K562 (cell line): ENCODE results near the gene NAA10. TPM values are rescaled to one million over a fixed set of nuclear protein-coding genes. Genes with fewer than 3 reads are reported as not detected.

Experiments
- ATF2 ChIP-seq: sonication (generic); formaldehyde crosslinking; IDR thresholded peaks from 2 replicates; pipeline ENCODE4 v1.8.1; 2022; ENCODE audit warnings: missing genetic modification reagents
- BCLAF1 ChIP-seq, 2 experiments: fragments of 450-650 bp in 1 of 2; IDR thresholded peaks; 2 replicates each; pipeline ENCODE4 v1.6.1; 2011 to 2017; ENCODE audit warnings: low read depth in 2 of 2, antibody characterized with exemption in 1 of 2, borderline replicate concordance in 1 of 2, low read length in 1 of 2, mild to moderate bottlenecking in 1 of 2, mixed read lengths in 1 of 2; ENCODE audit not compliant: control insufficient read depth in 1 of 2
- ETV6 ChIP-seq, 3 experiments: fragments of 150-350 bp in 1 of 3; sonication (generic) in 1 of 3; formaldehyde crosslinking in 1 of 3; IDR thresholded peaks; 2 replicates each; pipeline versions ENCODE4 v1.6.1 to v1.8.0; 2014 to 2022; ENCODE audit warnings: borderline replicate concordance in 2 of 3, low read depth in 2 of 3, antibody characterized with exemption in 1 of 3, low read length in 1 of 3, mild to moderate bottlenecking in 1 of 3, missing genetic modification reagents in 1 of 3
- HLTF ChIP-seq: fragments of 450-650 bp; IDR thresholded peaks from 2 replicates; pipeline ENCODE4 v1.6.1; 2016
- HNRNPUL1 ChIP-seq: fragments of 200-400 bp; formaldehyde crosslinking; IDR thresholded peaks from 2 replicates; pipeline ENCODE4 v1.6.1; 2017; ENCODE audit warnings: low read length
- KDM1A ChIP-seq, 2 experiments: fragments of 450-650 bp; IDR thresholded peaks; 2 replicates each; pipeline ENCODE4 v1.6.1; 2016; ENCODE audit warnings: mild to moderate bottlenecking in 2 of 2
- KLF13 ChIP-seq: fragments of 450-650 bp; IDR thresholded peaks from 2 replicates; pipeline ENCODE4 v1.6.1; 2016; ENCODE audit warnings: missing genetic modification characterization, low read depth, mild to moderate bottlenecking, missing compliant biosample characterization, moderate library complexity, borderline replicate concordance
- MYC ChIP-seq, 2 experiments: fragments of 250-450 bp in 1 of 2; sonication (Bioruptor Pico) in 1 of 2; IDR thresholded peaks; 2 replicates each; pipeline versions ENCODE4 v1.5.1 to v1.6.1; 2012 to 2021; ENCODE audit warnings: low read depth in 2 of 2, borderline replicate concordance in 1 of 2, improper control_type of control experiment in 1 of 2, low read length in 1 of 2, mild to moderate bottlenecking in 1 of 2, moderate library complexity in 1 of 2
- RBM15 ChIP-seq: fragments of 200-400 bp; formaldehyde crosslinking; IDR thresholded peaks from 2 replicates; pipeline ENCODE4 v1.6.1; 2018; ENCODE audit warnings: mild to moderate bottlenecking, low read length, moderate library complexity; ENCODE audit not compliant: insufficient read depth
- RCOR1 ChIP-seq, 2 experiments: IDR thresholded peaks; 2 replicates each; pipeline ENCODE4 v1.6.1; 2012; ENCODE audit warnings: low read depth in 2 of 2, low read length in 2 of 2, borderline replicate concordance in 1 of 2, improper control_type of control experiment in 1 of 2
- TSC22D4 ChIP-seq: fragments of 450-650 bp; IDR thresholded peaks from 2 replicates; pipeline ENCODE4 v1.6.1; 2016; ENCODE audit warnings: missing genetic modification characterization, missing biosample characterization, control low read depth
- TSHZ1 ChIP-seq: fragments of 250-450 bp; sonication (Bioruptor Pico); IDR thresholded peaks from 2 replicates; pipeline ENCODE4 v1.4.0; 2020; ENCODE audit warnings: mild to moderate bottlenecking, moderate library complexity
- YY1 ChIP-seq, 3 experiments: IDR thresholded peaks; 2 replicates each; pipeline ENCODE4 v1.6.1; 2011; ENCODE audit warnings: low read length in 2 of 3, mild to moderate bottlenecking in 2 of 3, moderate library complexity in 2 of 3, borderline replicate concordance in 1 of 3, control low read depth in 1 of 3, low read depth in 1 of 3; ENCODE audit not compliant: insufficient read depth in 3 of 3, insufficient replicate concordance in 2 of 3, control insufficient read depth in 1 of 3, insufficient read length in 1 of 3; ENCODE audit errors: extremely low read depth in 1 of 3
- ZKSCAN1 ChIP-seq: fragments of 150-350 bp; IDR thresholded peaks from 2 replicates; pipeline ENCODE4 v1.6.1; 2016; ENCODE audit warnings: low read depth, low read length
- ZKSCAN3 ChIP-seq: fragments of 250-450 bp; sonication (Bioruptor Pico); IDR thresholded peaks from 2 replicates; pipeline ENCODE4 v1.4.0; 2020
- ZNF24 ChIP-seq: fragments of 450-650 bp; IDR thresholded peaks from 2 replicates; pipeline ENCODE4 v1.6.1; 2016
- ZZZ3 ChIP-seq: fragments of 450-650 bp; IDR thresholded peaks from 2 replicates; pipeline ENCODE4 v1.6.1; 2016; ENCODE audit warnings: antibody characterized with exemption, mild to moderate bottlenecking, moderate library complexity
- polyA plus RNA-seq, 8 experiments: library from polyadenylated mRNA; depleted of rRNA in 4 of 8; stranded (reverse) in 5 of 8; unstranded in 3 of 8; fragments of >200 nt; fragmentation: Nextera tagmentation in 2 of 8; fragmentation: Illumina TruSeq in 1 of 8; extraction: Ambion mirVana in 2 of 8; extraction: Trizol in 1 of 8; gene quantifications; 2 replicates each; pipeline versions ENCODE4 v1.2.1 to v1.2.3, GENCODE V29; 2011 to 2014; ENCODE audit warnings: inconsistent platforms in 1 of 8, missing spikeins in 1 of 8
- total RNA-seq, 7 experiments: library from RNA; depleted of rRNA in 6 of 7; stranded (reverse); fragments of >200 nt in 6 of 7; fragmentation: Illumina TruSeq in 2 of 7; extraction: Trizol in 2 of 7; gene quantifications; 2 replicates each; pipeline versions ENCODE4 v1.2.1 to v1.2.3, GENCODE V29; 2011 to 2021; ENCODE audit warnings: low replicate concordance in 1 of 7

Gene NAA10
- total and polyA plus RNA-seq, 9 of the 15 experiments (the other 6 are each of a cell fraction or from before 2014, with no cell fraction given), result 11.1 to 250 (median 134) TPM

- TF ChIP-seq BCLAF1 (IDR thresholded peaks at IDR 0.05; ENCODE audit: borderline replicate concordance in 1 of 2, control insufficient read depth in 1 of 2, low read depth in 2 of 2, low read length in 1 of 2) (no peak), KLF13 (tag) (no peak), YY1 (IDR thresholded peaks at IDR 0.05; ENCODE audit: borderline replicate concordance in 1 of 3, control insufficient read depth in 1 of 3, extremely low read depth in 1 of 3, insufficient read depth in 3 of 3, insufficient read length in 1 of 3, insufficient replicate concordance in 2 of 3, low read depth in 1 of 3, low read length in 2 of 3) (peak in 1 of 3 experiments; percentile 48), RCOR1 (IDR thresholded peaks at IDR 0.05; ENCODE audit: borderline replicate concordance in 1 of 2, low read depth in 2 of 2, low read length in 2 of 2) (peak in 1 of 2 experiments; percentile 70; a peak in 1 of 4 replicates), TSHZ1 (CRISPR knock-in tag) (no peak), RBM15 (no peak), ZKSCAN3 (CRISPR knock-in tag) (no peak), ZZZ3 (no peak), HNRNPUL1 (no peak), TSC22D4 (no peak), ATF2 (CRISPR knock-in tag) (no peak), ZNF24 (no peak), ZKSCAN1 (no peak), KDM1A (IDR thresholded peaks at IDR 0.05) (no peak), HLTF (no peak), ETV6 (IDR thresholded peaks at IDR 0.05; ENCODE audit: borderline replicate concordance in 1 of 2, low read depth in 2 of 2, low read length in 1 of 2) (no peak), ETV6 (CRISPR knock-in tag; IDR thresholded peaks at IDR 0.05; ENCODE audit: borderline replicate concordance) (no peak), MYC (IDR thresholded peaks at IDR 0.05; ENCODE audit: low read depth, low read length) (0 out of 2 replicates have a peak, but pooled peaks have one; percentile 35), MYC (CRISPR knock-in tag; IDR thresholded peaks at IDR 0.05; ENCODE audit: borderline replicate concordance, low read depth) (no peak)
Observed at GRCh38 chrX:153947009-153947769, 12.4 kb upstream of the NAA10 start (continued).
